ENCODE results near the gene IL1RAPL1.
A peak's percentile ranks its signal among the peaks of the same experiment; 100 is the strongest.
"Not testable (repeated sequence)": the region's sequence is repeated elsewhere in the genome, so short reads cannot be mapped to it uniquely, and the experiment has no call there.

The IL1RAPL1 gene

GRCh38 chrX:29308726-29309125, 721.5 kb downstream of the IL1RAPL1 start:
- no peak overlapping the region for H3K4me3 ChIP-seq (ENCODE audit: low read depth, low read length)
- no peak for DNase-seq (ENCODE audit: low read depth)

- no peak for DNase-seq (ENCODE audit: low read depth)
- no peak overlapping the region for H3K4me3 ChIP-seq (ENCODE audit: low read depth, low read length)
Observed at GRCh38 chrX:29315931-29316330, 728.7 kb downstream of the IL1RAPL1 start.

GRCh38 chrX:29318012-29318411, 730.8 kb downstream of the IL1RAPL1 start:
- no peak overlapping the region for H3K4me3 ChIP-seq (ENCODE audit: low read depth, low read length)
- no peak for DNase-seq (ENCODE audit: low read depth)

- not testable (repeated sequence) for DNase-seq (ENCODE audit: low read depth); H3K4me3 ChIP-seq (ENCODE audit: low read depth, low read length)
Observed at GRCh38 chrX:29332429-29332828, 745.2 kb downstream of the IL1RAPL1 start.

GRCh38 chrX:29333091-29333490, 745.8 kb downstream of the IL1RAPL1 start:
- DNase-seq (ENCODE audit: low read depth); H3K4me3 ChIP-seq (ENCODE audit: low read depth, low read length): not testable (repeated sequence)

GRCh38 chrX:29348288-29348687, 761.0 kb downstream of the IL1RAPL1 start:
- H3K4me3 ChIP-seq (ENCODE audit: low read depth, low read length): no peak overlapping the region
- DNase-seq (ENCODE audit: low read depth): no peak

GRCh38 chrX:29359276-29359675, 772.0 kb downstream of the IL1RAPL1 start:
- no peak for DNase-seq (ENCODE audit: low read depth)
- H3K4me3 ChIP-seq (ENCODE audit: low read depth, low read length): no peak overlapping the region

- not testable (repeated sequence) for DNase-seq (ENCODE audit: low read depth); H3K4me3 ChIP-seq (ENCODE audit: low read depth, low read length)
Observed at GRCh38 chrX:29374765-29375164, 787.5 kb downstream of the IL1RAPL1 start.

GRCh38 chrX:29376584-29376983, 789.3 kb downstream of the IL1RAPL1 start:
- no peak for DNase-seq (ENCODE audit: low read depth)
- H3K4me3 ChIP-seq (ENCODE audit: low read depth, low read length): no peak overlapping the region

GRCh38 chrX:29382811-29383210, 795.6 kb downstream of the IL1RAPL1 start:
- DNase-seq (ENCODE audit: low read depth): no peak
- no peak overlapping the region for H3K4me3 ChIP-seq (ENCODE audit: low read depth, low read length)

- H3K4me3 ChIP-seq (ENCODE audit: low read depth, low read length): no peak overlapping the region
- DNase-seq (ENCODE audit: low read depth): no peak
Observed at GRCh38 chrX:29388509-29388908, 801.3 kb downstream of the IL1RAPL1 start.

GRCh38 chrX:29397506-29397905, 810.3 kb downstream of the IL1RAPL1 start:
- DNase-seq (ENCODE audit: low read depth): peak; percentile 32
- H3K4me3 ChIP-seq (ENCODE audit: low read depth, low read length): no peak overlapping the region

GRCh38 chrX:29407357-29407756, 820.1 kb downstream of the IL1RAPL1 start:
- no peak overlapping the region for H3K4me3 ChIP-seq (ENCODE audit: low read depth, low read length)
- no peak for DNase-seq (ENCODE audit: low read depth)

- no peak for DNase-seq (ENCODE audit: low read depth)
- H3K4me3 ChIP-seq (ENCODE audit: low read depth, low read length): no peak overlapping the region
Observed at GRCh38 chrX:29419774-29420553, 832.7 kb downstream of the IL1RAPL1 start.

GRCh38 chrX:29422034-29422433, 834.8 kb downstream of the IL1RAPL1 start:
- DNase-seq (ENCODE audit: low read depth): no peak
- no peak overlapping the region for H3K4me3 ChIP-seq (ENCODE audit: low read depth, low read length)

- no peak for DNase-seq (ENCODE audit: low read depth)
- no peak overlapping the region for H3K4me3 ChIP-seq (ENCODE audit: low read depth, low read length)
Observed at GRCh38 chrX:29431895-29432294, 844.6 kb downstream of the IL1RAPL1 start.

- DNase-seq (ENCODE audit: low read depth): no peak
- no peak overlapping the region for H3K4me3 ChIP-seq (ENCODE audit: low read depth, low read length)
Observed at GRCh38 chrX:29432534-29432933, 845.3 kb downstream of the IL1RAPL1 start.

- no peak for DNase-seq (ENCODE audit: low read depth)
- no peak overlapping the region for H3K4me3 ChIP-seq (ENCODE audit: low read depth, low read length)
Observed at GRCh38 chrX:29434939-29435338, 847.7 kb downstream of the IL1RAPL1 start.

GRCh38 chrX:29435396-29435795, 848.1 kb downstream of the IL1RAPL1 start:
- no peak overlapping the region for H3K4me3 ChIP-seq (ENCODE audit: low read depth, low read length)
- DNase-seq (ENCODE audit: low read depth): no peak

- peak; percentile 5 for DNase-seq (ENCODE audit: low read depth)
- no peak overlapping the region for H3K4me3 ChIP-seq (ENCODE audit: low read depth, low read length)
Observed at GRCh38 chrX:29447867-29448266, 860.6 kb downstream of the IL1RAPL1 start.

- no peak for DNase-seq (ENCODE audit: low read depth)
- no peak overlapping the region for H3K4me3 ChIP-seq (ENCODE audit: low read depth, low read length)
Observed at GRCh38 chrX:29453333-29453732, 866.1 kb downstream of the IL1RAPL1 start.
